ENCODE data around the gene EPG5. TPM values are rescaled to one million over a fixed set of nuclear protein-coding genes. Genes with fewer than 3 reads are reported as not detected.

The EPG5 gene
- total and polyA plus RNA-seq, 4 donors = 3.2 to 20.3 (median 11.1) TPM

DNA sequence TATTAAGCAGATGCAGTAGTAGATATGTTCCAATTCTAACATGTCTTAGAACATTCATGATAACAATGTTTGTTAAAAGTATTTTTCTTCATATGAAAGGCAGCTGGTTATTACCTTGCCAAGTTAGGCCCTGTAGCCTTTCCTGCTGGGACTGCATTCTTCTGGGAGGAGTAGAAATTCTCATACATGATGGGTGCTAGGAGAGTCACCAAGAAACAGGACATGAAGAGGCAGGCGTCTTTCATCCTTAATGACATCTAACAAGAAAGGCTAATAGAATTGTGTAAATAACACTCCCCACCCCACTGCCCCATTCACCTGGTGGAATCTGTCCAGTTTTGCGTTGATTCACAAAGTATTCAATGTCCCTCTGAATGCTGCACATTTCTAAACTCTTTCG is 24.7 kb upstream of the EPG5 start (continued):
- TF ChIP-seq, protein P1, sequence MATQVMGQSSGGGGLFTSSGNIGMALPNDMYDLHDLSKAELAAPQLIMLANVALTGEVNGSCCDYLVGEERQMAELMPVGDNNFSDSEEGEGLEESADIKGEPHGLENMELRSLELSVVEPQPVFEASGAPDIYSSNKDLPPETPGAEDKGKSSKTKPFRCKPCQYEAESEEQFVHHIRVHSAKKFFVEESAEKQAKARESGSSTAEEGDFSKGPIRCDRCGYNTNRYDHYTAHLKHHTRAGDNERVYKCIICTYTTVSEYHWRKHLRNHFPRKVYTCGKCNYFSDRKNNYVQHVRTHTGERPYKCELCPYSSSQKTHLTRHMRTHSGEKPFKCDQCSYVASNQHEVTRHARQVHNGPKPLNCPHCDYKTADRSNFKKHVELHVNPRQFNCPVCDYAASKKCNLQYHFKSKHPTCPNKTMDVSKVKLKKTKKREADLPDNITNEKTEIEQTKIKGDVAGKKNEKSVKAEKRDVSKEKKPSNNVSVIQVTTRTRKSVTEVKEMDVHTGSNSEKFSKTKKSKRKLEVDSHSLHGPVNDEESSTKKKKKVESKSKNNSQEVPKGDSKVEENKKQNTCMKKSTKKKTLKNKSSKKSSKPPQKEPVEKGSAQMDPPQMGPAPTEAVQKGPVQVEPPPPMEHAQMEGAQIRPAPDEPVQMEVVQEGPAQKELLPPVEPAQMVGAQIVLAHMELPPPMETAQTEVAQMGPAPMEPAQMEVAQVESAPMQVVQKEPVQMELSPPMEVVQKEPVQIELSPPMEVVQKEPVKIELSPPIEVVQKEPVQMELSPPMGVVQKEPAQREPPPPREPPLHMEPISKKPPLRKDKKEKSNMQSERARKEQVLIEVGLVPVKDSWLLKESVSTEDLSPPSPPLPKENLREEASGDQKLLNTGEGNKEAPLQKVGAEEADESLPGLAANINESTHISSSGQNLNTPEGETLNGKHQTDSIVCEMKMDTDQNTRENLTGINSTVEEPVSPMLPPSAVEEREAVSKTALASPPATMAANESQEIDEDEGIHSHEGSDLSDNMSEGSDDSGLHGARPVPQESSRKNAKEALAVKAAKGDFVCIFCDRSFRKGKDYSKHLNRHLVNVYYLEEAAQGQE (IDR thresholded peaks at IDR 0.05) = no peak
- TF ChIP-seq FOXA1 (IDR thresholded peaks at IDR 0.05) (no peak), JUND (IDR thresholded peaks at IDR 0.05) (no peak), NR2F2 (IDR thresholded peaks at IDR 0.05) (no peak), TAF1 (conservative IDR thresholded peaks at IDR 0.05) (no peak)
- TF ChIP-seq, protein P2, sequence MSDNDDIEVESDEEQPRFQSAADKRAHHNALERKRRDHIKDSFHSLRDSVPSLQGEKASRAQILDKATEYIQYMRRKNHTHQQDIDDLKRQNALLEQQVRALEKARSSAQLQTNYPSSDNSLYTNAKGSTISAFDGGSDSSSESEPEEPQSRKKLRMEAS (IDR thresholded peaks at IDR 0.05) = no peak
- TF ChIP-seq, protein P3, sequence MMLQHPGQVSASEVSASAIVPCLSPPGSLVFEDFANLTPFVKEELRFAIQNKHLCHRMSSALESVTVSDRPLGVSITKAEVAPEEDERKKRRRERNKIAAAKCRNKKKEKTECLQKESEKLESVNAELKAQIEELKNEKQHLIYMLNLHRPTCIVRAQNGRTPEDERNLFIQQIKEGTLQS (IDR thresholded peaks at IDR 0.05) = no peak

DNA sequence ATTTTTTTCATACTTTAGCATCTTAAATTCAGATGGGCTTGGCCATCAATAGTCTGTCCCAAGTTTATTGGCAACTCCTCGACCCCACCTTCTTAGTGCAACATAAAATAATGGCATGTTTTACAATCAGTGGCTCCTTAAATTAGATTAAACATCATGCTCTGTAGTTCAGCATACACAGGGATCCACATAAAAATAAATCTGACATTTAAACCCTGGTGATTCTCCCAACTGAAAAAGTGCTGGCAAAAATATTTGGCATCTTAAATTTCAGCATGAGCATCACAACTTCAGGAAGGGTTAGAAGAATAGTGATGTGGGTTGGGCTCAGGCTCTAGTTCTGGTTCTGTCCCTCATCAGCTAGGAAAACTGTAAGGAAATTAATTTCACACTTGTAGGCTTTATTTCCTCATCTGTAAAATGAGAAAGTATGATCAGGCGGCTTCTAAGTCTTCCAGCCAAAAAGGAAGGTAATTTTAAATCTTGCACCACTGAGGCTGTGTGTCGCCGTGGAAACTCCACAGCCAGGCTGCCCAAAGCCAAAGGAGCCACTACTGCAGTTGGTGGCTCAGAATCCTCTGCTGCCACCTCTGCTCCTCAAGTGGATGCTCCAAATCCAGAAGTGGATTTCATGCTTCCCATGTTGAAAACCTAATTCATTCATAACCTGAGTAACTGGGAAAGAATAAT is 17.6 kb upstream of the EPG5 start:
- no peak overlapping the region for H3K9ac ChIP-seq (ENCODE audit: low read depth in 1 of 2, low read length in 2 of 2)
- no peak overlapping the region for H3K27ac ChIP-seq (ENCODE audit: low read depth in 1 of 2, low read length in 2 of 2)
- TF ChIP-seq GABPA (IDR thresholded peaks at IDR 0.05 in 1 of 2, conservative IDR thresholded peaks at IDR 0.05 in 1 of 2) = no peak
- no peak for TF ChIP-seq EGR1 (IDR thresholded peaks at IDR 0.05; ENCODE audit: low read depth in 2 of 2)
- TF ChIP-seq FOXA2 (IDR thresholded peaks at IDR 0.05) = no peak
- TF ChIP-seq HNF4A (conservative IDR thresholded peaks at IDR 0.05) = no peak
- TF ChIP-seq, protein P4, sequence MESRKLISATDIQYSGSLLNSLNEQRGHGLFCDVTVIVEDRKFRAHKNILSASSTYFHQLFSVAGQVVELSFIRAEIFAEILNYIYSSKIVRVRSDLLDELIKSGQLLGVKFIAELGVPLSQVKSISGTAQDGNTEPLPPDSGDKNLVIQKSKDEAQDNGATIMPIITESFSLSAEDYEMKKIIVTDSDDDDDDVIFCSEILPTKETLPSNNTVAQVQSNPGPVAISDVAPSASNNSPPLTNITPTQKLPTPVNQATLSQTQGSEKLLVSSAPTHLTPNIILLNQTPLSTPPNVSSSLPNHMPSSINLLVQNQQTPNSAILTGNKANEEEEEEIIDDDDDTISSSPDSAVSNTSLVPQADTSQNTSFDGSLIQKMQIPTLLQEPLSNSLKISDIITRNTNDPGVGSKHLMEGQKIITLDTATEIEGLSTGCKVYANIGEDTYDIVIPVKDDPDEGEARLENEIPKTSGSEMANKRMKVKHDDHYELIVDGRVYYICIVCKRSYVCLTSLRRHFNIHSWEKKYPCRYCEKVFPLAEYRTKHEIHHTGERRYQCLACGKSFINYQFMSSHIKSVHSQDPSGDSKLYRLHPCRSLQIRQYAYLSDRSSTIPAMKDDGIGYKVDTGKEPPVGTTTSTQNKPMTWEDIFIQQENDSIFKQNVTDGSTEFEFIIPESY (IDR thresholded peaks at IDR 0.05) = no peak
- no peak for TF ChIP-seq RXRA (IDR thresholded peaks at IDR 0.05)
- TF ChIP-seq HNF4G (IDR thresholded peaks at IDR 0.05) = no peak
- TF ChIP-seq FOXA1 (IDR thresholded peaks at IDR 0.05) = no peak
- TF ChIP-seq, protein P5, sequence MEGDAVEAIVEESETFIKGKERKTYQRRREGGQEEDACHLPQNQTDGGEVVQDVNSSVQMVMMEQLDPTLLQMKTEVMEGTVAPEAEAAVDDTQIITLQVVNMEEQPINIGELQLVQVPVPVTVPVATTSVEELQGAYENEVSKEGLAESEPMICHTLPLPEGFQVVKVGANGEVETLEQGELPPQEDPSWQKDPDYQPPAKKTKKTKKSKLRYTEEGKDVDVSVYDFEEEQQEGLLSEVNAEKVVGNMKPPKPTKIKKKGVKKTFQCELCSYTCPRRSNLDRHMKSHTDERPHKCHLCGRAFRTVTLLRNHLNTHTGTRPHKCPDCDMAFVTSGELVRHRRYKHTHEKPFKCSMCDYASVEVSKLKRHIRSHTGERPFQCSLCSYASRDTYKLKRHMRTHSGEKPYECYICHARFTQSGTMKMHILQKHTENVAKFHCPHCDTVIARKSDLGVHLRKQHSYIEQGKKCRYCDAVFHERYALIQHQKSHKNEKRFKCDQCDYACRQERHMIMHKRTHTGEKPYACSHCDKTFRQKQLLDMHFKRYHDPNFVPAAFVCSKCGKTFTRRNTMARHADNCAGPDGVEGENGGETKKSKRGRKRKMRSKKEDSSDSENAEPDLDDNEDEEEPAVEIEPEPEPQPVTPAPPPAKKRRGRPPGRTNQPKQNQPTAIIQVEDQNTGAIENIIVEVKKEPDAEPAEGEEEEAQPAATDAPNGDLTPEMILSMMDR (IDR thresholded peaks at IDR 0.05; ENCODE audit: low read depth, low read length, missing input control) = no peak
- TF ChIP-seq JUND (IDR thresholded peaks at IDR 0.05) = no peak
- TF ChIP-seq, protein P2 (IDR thresholded peaks at IDR 0.05) = no peak
- no peak for TF ChIP-seq YY1 (IDR thresholded peaks at IDR 0.05)
- no peak for TF ChIP-seq TAF1 (conservative IDR thresholded peaks at IDR 0.05)
- TF ChIP-seq RAD21 (IDR thresholded peaks at IDR 0.05) = no peak
- no peak for TF ChIP-seq SP1 (IDR thresholded peaks at IDR 0.05)
- no peaks in the 10 kb centered on the region for H3K9me3 ChIP-seq (ENCODE audit: control insufficient read depth in 4 of 4, low read length in 3 of 4)
- WGBS = 93% methylated on average over 4 of the region's 4 CpGs
- H3K4me1 ChIP-seq (ENCODE audit: control insufficient read depth in 4 of 4, insufficient read depth in 4 of 4, low read length in 3 of 4) = no peaks in the 10 kb centered on the region
- DNase-seq (ENCODE audit: low spot score) = no peak
- H3K27me3 ChIP-seq (ENCODE audit: control insufficient read depth in 4 of 4, insufficient read depth in 4 of 4, low read length in 3 of 4) = no peaks in the 10 kb centered on the region
- H3K4me3 ChIP-seq (ENCODE audit: low read depth in 1 of 3, low read length in 3 of 3) = no peak overlapping the region
- H3K36me3 ChIP-seq (ENCODE audit: control insufficient read depth in 4 of 4, insufficient read depth in 3 of 4, low read depth in 1 of 4, low read length in 3 of 4) = peaks cover 2 to 8% (median 4%) of the 10 kb centered on the region in 4 donors
